HG03432 (cell line): ENCODE data around the gene CDCP1.
A peak's percentile ranks its signal among the peaks of the same experiment; 100 is the strongest.

ENCODE experiments used
- ATAC-seq: cut with Tn5 transposase; IDR thresholded peaks from one replicate; pipeline ENCODE4 v1.9.1; 2021; ENCODE audit warnings: mild to moderate bottlenecking, moderate library complexity; ENCODE audit not compliant: unreplicated experiment

Gene CDCP1

GRCh38 chr3:45140141-45140769 lies 5.9 kb downstream of the CDCP1 start:
- ATAC-seq, result no peak

- no peak for ATAC-seq
These were observed 6.6 kb downstream of the CDCP1 start for GRCh38 chr3:45139372-45140140.

- ATAC-seq, result no peak
These were observed 8.5 kb downstream of the CDCP1 start for GRCh38 chr3:45137656-45138181.

- ATAC-seq, result no peak
These were observed 10.2 kb downstream of the CDCP1 start for GRCh38 chr3:45135959-45136358.

- ATAC-seq, result no peak
These were observed 11.2 kb downstream of the CDCP1 start for GRCh38 chr3:45134758-45135521.

- no peak for ATAC-seq
These were observed 13.5 kb downstream of the CDCP1 start for GRCh38 chr3:45132568-45133211.

- ATAC-seq, result no peak
These were observed 15.0 kb downstream of the CDCP1 start for GRCh38 chr3:45131201-45131600.

GRCh38 chr3:45130476-45130875 lies 15.7 kb downstream of the CDCP1 start:
- ATAC-seq, result no peak

GRCh38 chr3:45128950-45129349 lies 17.2 kb downstream of the CDCP1 start:
- ATAC-seq, result no peak

GRCh38 chr3:45127130-45127822 lies 18.9 kb downstream of the CDCP1 start:
- ATAC-seq, result no peak

GRCh38 chr3:45126730-45127129 lies 19.4 kb downstream of the CDCP1 start:
- no peak for ATAC-seq

GRCh38 chr3:45125550-45126026 lies 20.6 kb downstream of the CDCP1 start:
- no peak for ATAC-seq

- no peak for ATAC-seq
These were observed 21.2 kb downstream of the CDCP1 start for GRCh38 chr3:45124956-45125355.

GRCh38 chr3:45124352-45124751 lies 21.8 kb downstream of the CDCP1 start:
- no peak for ATAC-seq

- ATAC-seq, result no peak
These were observed 22.5 kb downstream of the CDCP1 start for GRCh38 chr3:45123581-45124269.

- peak; percentile 87 for ATAC-seq
These were observed 23.1 kb downstream of the CDCP1 start for GRCh38 chr3:45123030-45123429.

GRCh38 chr3:45120359-45121158 lies 25.6 kb downstream of the CDCP1 start:
- ATAC-seq, result no peak

- ATAC-seq, result no peak
These were observed 26.3 kb downstream of the CDCP1 start for GRCh38 chr3:45119824-45120358.

- ATAC-seq, result no peak
These were observed 26.8 kb downstream of the CDCP1 start for GRCh38 chr3:45119376-45119775.
